ENCODE results near the gene TBC1D26. TPM values are rescaled to one million over a fixed set of nuclear protein-coding genes. Genes with fewer than 3 reads are reported as not detected.
"Not testable (repeated sequence)": the region's sequence is repeated elsewhere in the genome, so short reads cannot be mapped to it uniquely, and the experiment has no call there.

Gene TBC1D26
- total RNA-seq, 2 donors from 2014 or later: 0.78 to 1.0 TPM

DNA sequence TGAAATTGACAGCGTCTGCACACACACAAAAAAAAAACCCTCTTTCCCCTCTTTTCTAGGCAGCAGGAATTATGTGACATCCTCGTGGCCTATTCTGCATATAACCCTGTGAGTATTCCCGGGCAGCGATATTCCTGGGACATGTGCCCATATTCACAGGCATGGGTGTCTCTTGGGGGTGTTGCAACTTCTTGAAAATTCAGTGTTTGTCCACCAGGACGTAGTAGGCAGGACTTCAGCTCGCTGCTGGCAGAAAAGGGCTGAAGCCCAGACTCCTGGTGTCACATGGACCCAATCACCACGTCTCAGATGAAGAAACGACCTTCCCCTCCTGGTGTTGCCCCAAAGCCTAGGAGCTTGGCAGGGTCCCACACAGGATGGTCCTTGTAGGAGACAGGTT is 8.0 kb downstream of the TBC1D26 start:
- not testable (repeated sequence) for H3K9me3 Mint-ChIP-seq; ATAC-seq; H3K27ac Mint-ChIP-seq; DNase-seq (ENCODE audit: low spot score in 2 of 2); H3K36me3 Mint-ChIP-seq

DNA sequence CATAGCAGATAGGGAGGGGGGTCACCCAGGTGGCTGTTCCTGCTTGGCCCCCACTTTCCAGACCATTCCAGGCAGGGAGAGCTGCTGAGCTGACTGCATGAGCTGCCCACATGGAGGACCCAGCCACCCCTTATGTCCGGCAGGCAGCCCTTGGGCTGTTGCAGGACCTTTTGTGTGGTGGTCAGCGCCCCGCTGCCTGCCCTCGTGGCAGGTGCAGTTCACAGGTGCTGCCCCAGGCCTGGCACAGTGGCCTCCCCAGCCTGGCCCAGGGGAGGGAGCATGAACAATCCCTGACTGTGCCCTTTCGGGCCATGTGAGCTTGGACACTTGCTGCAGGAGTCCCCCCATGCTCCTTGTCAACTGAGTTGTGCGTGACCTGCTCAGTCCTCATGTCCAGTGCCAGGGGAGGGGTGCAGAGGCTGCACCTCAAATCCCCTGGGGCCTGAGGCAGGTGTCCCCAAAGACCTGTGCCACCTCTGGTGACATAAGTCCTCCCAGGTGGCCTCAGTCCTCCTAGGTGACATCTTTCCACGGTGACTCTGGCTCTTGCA is 8.6 kb downstream of the TBC1D26 start:
- Mint-ChIP-seq H3K9me3 (no peaks in the 10 kb centered on the region), H3K36me3 (no peaks in the 10 kb centered on the region), H3K27ac (no peak overlapping the region)
- DNase-seq (ENCODE audit: low spot score in 2 of 2): no peak
- ATAC-seq: no peak

DNA sequence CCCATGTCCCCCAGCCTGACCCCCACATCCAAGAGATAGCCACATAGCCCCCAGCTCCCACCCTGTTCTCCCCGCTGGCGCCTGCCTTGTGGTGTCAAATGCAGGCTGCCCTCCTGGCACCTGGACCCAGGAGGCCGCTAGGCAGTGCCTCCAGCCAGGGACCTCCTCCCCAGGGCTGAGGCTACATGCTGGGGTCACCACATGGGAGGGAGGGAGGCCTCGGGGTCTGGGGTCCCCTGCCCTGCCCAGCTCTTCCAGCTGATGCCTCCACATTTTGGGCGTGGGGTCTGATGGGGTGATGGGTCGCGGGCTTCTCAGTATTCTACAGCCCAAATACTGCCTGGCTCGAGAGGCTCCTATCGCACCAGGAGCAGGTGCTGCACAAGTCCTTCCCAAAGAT is 9.5 kb downstream of the TBC1D26 start:
- Mint-ChIP-seq H3K9me3 (no peaks in the 10 kb centered on the region), H3K36me3 (no peaks in the 10 kb centered on the region), H3K27ac (no peak overlapping the region)
- DNase-seq (ENCODE audit: low spot score in 2 of 2): no peak
- no peak for ATAC-seq

DNA sequence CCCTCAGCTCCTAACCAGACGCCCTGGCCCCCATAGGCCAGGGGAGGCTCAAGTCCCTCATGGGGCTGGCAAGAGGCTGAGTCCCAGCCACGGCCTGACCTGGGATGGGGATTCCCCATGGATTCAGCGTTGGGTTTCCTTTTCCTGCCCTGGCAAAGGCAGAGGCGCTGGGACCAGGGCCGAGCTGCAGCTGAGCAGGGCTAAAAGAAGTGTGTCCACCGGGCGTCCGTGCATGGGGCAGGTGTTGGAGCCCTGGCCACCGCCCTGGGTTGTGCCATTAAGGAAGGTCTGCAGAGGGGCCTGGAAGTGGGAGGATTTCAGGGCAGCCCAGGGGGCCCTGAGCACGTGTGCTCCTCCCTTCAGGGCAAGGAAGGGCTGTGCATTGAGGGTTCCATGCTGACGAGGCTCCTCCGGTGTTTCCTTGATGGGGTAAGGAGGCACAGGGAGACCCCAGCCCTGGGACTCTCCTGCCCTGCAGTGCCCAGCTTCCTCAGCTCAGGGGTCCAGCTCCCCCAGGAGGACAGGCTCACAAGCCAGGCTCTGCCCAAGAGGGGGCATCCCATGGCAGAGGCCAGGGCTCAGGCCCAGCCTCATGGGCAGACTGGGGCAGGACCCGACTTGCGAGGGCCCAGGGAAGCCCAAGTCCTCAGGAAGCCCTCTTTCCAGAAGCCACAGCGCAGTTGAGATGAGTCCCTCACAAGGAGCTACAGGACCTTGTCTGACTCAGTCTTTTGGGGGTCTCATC is 10.1 kb downstream of the TBC1D26 start:
- no peak overlapping the region for H3K27ac Mint-ChIP-seq
- H3K36me3 Mint-ChIP-seq: no peaks in the 10 kb centered on the region
- no peak for DNase-seq (ENCODE audit: low spot score in 2 of 2)
- no peaks in the 10 kb centered on the region for H3K9me3 Mint-ChIP-seq
- no peak for ATAC-seq

DNA sequence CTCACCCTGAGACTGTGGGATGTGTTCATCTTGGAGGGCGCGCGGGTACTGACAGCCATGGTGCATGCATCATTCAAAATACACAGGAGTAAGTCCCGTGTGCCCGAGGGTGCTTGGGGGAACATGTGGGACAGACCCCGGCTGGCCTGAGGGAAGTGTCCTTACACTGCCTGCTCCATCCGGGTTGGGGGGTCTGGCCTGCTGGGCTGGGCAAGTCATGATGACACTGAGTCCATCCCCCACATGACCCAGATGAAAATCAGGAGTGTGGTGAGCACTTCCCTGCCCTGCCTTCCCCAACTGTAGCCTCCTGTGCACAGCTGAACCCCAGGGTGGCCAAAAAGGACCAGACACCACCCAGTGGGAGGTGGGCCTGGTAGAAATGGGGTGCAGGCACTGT is 10.8 kb downstream of the TBC1D26 start:
- DNase-seq (ENCODE audit: low spot score in 2 of 2) (no peak), ATAC-seq (no peak)
- H3K36me3 Mint-ChIP-seq: no peaks in the 10 kb centered on the region
- H3K27ac Mint-ChIP-seq: no peak overlapping the region
- H3K9me3 Mint-ChIP-seq: no peaks in the 10 kb centered on the region

DNA sequence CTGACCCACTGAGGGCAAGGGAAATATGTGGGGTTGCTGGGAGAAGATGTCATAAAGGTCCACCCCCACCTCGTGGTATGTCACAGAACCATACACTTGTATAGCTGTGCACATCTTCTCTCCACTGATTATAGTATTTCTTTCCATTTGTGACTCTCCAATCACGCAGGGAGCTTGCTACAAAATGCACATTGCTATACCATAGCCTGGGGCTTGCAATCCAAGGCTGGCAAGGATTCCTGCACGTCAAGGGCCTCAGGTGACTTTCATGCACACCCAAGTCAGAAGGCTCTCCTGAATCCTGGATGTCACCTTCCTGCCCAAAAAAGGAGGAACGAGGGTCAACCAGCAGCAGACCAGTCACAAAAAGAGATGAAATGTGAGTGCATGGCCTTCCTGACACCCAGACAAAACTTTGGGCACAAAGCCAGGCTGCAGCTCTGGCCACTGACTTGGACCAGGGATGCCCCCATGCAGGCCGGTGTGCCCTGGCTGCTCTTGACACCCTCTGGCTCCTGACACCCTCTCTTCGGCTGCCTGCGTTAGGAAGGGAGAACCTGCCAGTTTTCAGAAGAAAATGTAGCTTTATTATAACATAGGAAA is 12.1 kb downstream of the TBC1D26 start:
- H3K36me3 Mint-ChIP-seq: no peaks in the 10 kb centered on the region
- DNase-seq (ENCODE audit: low spot score in 2 of 2) (no peak), ATAC-seq (no peak)
- no peaks in the 10 kb centered on the region for H3K9me3 Mint-ChIP-seq
- H3K27ac Mint-ChIP-seq: no peak overlapping the region

DNA sequence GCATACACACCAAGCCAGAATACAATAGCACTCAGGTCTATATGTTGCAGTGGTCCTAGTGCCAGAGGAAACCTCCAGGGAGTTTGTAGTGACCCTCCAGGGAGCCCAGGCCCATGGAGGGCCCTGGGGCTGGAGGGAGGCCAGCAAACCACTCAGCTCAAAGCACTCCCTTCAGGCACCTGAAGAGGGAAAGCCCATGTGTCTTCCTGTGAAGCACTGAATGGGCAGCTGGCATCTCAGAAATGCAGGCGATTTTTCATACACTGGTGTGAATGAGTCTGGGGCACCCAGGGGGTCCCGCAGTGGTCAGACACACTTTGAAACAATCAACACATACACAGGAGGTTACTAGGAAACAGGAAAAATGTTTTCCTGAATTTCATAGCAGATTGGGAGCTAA is 12.8 kb downstream of the TBC1D26 start:
- no peaks in the 10 kb centered on the region for H3K36me3 Mint-ChIP-seq
- ATAC-seq: no peak
- no peaks in the 10 kb centered on the region for H3K9me3 Mint-ChIP-seq
- H3K27ac Mint-ChIP-seq: no peak overlapping the region
- no peak for DNase-seq (ENCODE audit: low spot score in 2 of 2)

DNA sequence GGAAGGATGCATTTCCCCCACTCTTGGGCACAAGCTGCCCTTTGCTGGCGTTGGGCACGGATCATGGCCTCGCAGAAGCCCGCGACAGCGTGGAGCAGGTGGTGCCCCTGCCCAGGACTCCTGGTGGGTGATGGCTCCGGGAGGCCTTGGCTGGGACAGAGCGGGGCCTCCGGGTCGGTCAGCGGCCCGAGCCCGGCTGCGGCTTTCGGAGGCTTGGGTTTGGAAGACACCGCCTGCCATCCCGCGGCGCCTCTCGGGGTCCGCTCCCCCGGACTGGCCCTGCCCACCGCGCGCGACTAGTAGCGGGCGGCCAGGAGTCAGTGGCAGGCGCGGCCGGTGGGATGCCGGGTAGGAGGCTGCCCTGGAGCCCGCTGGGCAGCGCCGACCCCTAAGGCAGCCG is 17.3 kb downstream of the TBC1D26 start:
- H3K36me3 Mint-ChIP-seq; ATAC-seq; DNase-seq (ENCODE audit: low spot score in 2 of 2); H3K27ac Mint-ChIP-seq; H3K9me3 Mint-ChIP-seq: not testable (repeated sequence)

DNA sequence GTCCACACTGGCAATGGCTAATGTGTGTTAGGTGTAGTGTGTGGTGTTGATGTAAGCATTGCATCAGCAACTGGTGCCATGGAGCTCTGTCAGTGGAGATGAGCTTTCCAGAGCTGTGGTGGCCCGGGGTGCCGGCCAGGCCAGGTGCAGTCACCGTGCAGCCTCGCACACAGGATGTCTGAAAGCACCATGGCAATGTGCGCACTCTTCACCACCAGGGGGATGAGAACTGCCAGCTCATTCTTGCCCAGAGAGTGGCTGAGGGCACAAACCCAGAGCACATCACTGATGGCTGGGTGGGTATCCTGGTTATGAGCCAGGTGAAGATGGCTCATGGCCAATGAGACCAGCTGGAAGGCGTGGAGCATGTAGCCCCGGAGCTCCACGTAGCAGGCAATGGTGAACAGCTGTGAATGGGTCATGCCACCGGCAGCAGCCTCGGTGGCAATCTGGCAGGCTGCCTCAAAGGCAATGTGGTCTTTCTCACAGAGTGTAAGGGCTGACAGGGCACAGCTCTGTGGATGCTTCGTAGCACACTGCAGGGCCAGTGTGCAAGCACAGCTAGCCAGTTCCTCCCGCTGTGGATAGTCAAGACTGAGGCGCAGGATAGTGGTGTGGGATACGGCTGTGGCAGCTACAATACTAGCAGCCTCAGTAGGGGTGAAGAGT is 36.9 kb downstream of the TBC1D26 start:
- not testable (repeated sequence) for H3K36me3 Mint-ChIP-seq; H3K27ac Mint-ChIP-seq; ATAC-seq; H3K9me3 Mint-ChIP-seq; DNase-seq (ENCODE audit: low spot score in 2 of 2)

DNA sequence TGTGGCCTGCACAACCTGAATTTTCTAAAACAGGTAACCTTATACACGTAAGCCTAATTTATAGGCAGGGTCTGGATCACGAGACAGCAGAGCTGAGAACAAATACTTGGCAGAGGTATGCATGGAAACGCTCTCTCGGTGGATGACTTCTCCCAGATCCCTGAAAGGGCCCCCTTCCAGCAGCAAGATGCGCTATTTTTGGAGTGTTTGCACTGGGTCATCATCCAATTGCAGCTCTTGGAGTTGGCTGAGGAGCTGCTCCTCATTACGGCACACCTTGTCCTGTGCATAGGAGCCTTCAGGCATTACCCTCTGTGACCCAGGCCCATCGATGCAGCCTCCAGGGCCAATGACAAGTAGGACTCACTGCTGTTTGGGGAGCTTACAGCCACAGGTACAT is 38.6 kb downstream of the TBC1D26 start:
- DNase-seq (ENCODE audit: low spot score in 2 of 2); ATAC-seq; H3K27ac Mint-ChIP-seq; H3K36me3 Mint-ChIP-seq; H3K9me3 Mint-ChIP-seq: not testable (repeated sequence)

DNA sequence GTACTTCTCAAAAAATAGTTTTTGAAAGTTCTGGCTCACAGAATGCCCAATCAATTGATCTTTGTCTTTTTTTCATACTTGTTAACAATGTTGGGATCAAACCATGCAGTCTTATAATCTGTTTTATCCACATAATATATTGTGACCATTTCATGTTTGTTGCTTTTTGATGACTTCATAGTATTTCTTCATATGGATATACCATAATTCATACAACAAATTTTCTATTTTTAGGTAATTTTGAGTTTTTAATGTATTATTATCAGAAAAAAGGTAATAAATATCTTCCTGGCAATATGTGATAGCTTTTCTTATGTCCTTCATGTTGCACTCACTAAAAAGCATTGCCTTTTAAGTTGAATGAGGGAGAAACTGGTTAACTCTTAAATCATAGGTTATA is 44.8 kb downstream of the TBC1D26 start:
- ATAC-seq (no peak), DNase-seq (ENCODE audit: low spot score in 2 of 2) (no peak)
- Mint-ChIP-seq H3K27ac (no peak overlapping the region), H3K9me3 (peaks cover 30 to 35% of the 10 kb centered on the region in 2 donors), H3K36me3 (peaks cover 10 to 37% of the 10 kb centered on the region in 2 donors)

DNA sequence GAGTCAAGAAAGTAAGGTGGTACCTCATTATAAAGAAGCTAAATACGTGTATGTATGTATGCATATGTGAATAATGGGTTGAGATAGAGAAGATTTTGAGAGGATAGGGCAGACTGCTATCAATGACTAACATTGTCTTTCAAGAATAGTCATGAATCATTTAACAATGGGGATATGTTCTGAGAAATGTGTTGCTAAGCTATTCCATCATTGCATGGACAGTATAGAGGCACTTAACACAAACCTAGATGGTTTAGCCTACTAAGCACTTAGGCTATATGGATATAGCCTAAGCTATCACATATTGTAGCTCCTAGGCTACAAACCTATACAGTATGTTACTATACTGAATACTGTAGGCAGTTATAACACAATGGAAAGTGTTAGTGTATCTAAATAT is 45.2 kb downstream of the TBC1D26 start:
- Mint-ChIP-seq H3K36me3 (peaks cover 10 to 37% of the 10 kb centered on the region in 2 donors), H3K27ac (no peak overlapping the region), H3K9me3 (peaks cover 30 to 35% of the 10 kb centered on the region in 2 donors)
- ATAC-seq (peak; percentile 65 to 68), DNase-seq (ENCODE audit: low spot score in 2 of 2) (no peak)

DNA sequence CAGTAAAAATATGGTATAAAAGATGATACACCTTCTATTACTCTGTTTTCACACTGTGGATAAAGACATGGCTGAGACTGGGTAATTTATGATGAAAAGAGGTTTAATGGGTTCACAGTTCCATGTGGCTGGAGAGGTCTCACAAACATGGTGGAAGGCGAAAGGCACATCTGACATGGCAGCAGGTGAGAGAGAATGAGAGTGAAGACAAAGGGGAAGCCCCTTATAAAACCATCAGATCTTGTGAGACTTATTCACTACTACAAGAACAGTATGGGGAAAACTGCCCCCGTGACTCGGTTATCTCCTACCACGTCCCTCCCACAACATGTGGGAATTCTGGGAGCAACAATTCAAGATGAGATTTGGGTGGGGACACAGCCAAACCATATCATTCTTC is 45.6 kb downstream of the TBC1D26 start:
- H3K9me3 Mint-ChIP-seq: peaks cover 30 to 35% of the 10 kb centered on the region in 2 donors
- ATAC-seq: peak; percentile 26 to 73
- no peak overlapping the region for H3K27ac Mint-ChIP-seq

DNA sequence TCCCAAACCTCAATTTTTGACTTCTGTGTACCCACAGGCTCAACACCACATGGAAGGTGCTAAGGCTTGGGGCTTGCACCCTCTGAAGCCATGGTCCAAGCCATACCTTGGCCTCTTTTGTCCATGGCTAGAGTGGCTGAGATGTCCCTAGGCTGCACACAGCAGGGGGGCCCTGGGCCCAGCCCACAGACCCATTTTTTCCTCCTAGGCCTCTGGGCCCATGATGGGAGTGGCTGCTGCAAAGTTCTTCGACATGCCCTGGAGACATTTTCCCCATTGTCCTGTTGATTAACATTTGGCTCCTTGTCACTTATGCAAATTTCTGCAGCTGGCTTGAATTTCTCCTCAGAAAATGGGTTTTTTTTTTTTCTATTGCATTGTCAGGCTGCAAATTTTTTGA is 47.0 kb downstream of the TBC1D26 start:
- peaks cover 30 to 35% of the 10 kb centered on the region in 2 donors for H3K9me3 Mint-ChIP-seq
- ATAC-seq (no peak), DNase-seq (ENCODE audit: low spot score in 2 of 2) (no peak)
- no peak overlapping the region for H3K27ac Mint-ChIP-seq
- peaks cover 10 to 37% of the 10 kb centered on the region in 2 donors for H3K36me3 Mint-ChIP-seq

More for the DNA sequence above, 45.6 kb downstream of the TBC1D26 start:
- peaks cover 10 to 37% of the 10 kb centered on the region in 2 donors for H3K36me3 Mint-ChIP-seq
- no peak for DNase-seq (ENCODE audit: low spot score in 2 of 2)

DNA sequence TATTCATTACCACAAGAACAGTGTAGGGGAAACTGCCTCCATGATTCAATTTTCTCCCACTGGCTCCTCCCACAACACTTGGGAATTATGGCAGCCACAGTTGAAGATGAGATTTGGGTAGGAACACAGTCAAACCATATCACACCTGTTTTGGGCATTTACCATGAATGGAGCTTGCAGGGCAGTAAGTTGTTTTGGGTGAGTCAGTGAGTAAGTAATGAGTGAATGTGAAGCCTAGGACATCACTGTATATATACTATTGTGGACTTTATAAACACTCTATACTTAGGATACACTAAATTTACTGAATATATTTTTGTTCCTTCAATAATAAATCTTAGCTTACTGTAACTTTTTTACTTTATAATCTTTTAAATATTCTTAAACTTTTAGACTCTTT is 48.1 kb downstream of the TBC1D26 start:
- DNase-seq (ENCODE audit: low spot score in 2 of 2) (no peak), ATAC-seq (peak in 1 of 2 donors; percentile 73)
- Mint-ChIP-seq H3K9me3 (peaks cover 26 to 32% of the 10 kb centered on the region in 2 donors), H3K27ac (no peak overlapping the region), H3K36me3 (peaks cover 10 to 33% of the 10 kb centered on the region in 2 donors)

DNA sequence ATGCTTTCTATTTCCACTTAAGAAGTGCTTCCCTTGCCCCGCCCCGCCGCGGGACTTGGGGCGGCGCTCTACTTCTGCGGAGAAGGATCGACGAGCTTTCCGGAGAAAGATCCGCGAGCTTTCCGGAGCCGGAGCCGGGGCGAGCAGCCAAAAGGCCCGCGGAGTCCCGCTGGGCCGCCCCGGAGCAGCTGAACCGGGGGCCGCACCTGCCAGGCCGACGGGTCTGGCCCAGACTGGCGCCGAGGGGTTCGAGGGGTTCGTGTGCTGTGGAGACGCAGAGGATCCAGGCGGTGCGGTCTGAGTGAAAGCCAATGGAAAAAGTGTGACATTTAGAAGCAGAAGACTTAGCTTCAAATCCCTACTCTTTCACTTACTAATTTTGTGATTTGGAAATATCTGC is 50.8 kb downstream of the TBC1D26 start:
- Mint-ChIP-seq H3K36me3 (peaks cover 14 to 17% of the 10 kb centered on the region in 2 donors), H3K27ac (no peak overlapping the region), H3K9me3 (peaks cover 12 to 13% of the 10 kb centered on the region in 2 donors)
- DNase-seq (ENCODE audit: low spot score in 2 of 2) (peak in 1 of 2 donors; percentile 16), ATAC-seq (no peak)

DNA sequence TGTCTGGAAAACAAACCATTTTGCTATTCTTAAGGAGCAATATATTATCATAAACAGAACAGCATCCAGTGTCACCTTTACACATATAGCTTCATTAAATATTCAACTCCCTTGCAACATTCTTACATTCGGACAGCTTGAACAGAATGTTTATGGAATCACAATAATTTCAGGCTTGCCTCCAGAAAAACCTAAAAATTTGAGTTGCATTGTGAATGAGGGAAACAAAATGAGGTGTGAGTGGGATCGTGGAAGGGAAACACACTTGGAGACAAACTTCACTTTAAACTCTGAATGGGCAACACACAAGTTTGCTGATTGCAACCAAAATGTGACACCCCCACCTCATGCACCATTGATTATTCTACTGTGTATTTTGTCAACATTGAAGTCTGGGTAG is 51.4 kb downstream of the TBC1D26 start:
- Mint-ChIP-seq H3K27ac (no peak overlapping the region), H3K36me3 (peaks cover 14% of the 10 kb centered on the region in 2 donors), H3K9me3 (peaks cover 9% of the 10 kb centered on the region in 2 donors)
- DNase-seq (ENCODE audit: low spot score in 2 of 2): no peak
- ATAC-seq: no peak

All from activated naive CD4-positive, alpha-beta T cell treated with anti-CD3 and anti-CD28 coated beads, Interleukin-2, amount 50 U/mL, for 72 hours (primary cell).